HG02759 (cell line): ENCODE results near the gene CYP39A1.

Experiments
- ATAC-seq: cut with Tn5 transposase; IDR thresholded peaks from one replicate; pipeline ENCODE4 v1.9.1; 2021; ENCODE audit warnings: mild to moderate bottlenecking, moderate library complexity; ENCODE audit not compliant: unreplicated experiment

The CYP39A1 gene

DNA sequence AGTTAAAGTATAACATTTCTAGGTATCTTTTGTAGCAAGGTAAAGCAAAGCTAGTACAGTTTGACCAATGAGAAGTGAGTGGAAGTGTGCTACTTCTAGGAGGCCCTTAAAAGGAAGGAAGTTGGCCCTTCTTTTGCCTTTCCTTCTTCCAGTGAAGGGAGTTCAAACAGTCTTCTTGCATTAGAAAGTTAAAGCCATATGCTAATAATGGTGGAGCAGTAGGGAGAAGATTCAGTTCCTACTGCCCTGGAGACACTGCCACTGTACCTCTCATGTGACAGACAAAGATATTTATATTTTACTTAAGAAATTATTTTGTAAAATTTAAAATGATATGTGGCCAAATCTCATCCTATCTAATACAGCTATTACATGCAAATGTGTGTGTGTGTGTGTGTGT lies 135.4 kb downstream of the CYP39A1 start:
- no peak for ATAC-seq

DNA sequence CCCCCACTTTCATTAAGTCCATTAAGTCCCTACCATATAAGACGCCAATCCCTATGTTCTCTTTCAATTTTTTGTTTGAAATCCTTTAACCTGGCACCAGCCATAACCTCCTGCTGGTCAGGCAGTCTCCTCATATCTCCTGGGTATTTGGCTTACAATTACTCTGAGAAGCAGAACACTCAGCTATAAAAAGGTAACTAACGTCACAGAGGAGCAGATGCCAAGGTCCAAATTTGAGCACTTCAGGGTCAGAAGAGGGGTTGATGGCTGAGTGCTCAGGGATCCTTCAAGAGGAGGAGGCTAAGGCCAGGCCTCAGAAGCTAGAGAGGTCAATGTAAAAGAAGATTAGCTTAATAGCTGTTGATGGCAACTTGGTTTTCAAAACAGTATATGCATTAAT lies 139.1 kb downstream of the CYP39A1 start:
- no peak for ATAC-seq

DNA sequence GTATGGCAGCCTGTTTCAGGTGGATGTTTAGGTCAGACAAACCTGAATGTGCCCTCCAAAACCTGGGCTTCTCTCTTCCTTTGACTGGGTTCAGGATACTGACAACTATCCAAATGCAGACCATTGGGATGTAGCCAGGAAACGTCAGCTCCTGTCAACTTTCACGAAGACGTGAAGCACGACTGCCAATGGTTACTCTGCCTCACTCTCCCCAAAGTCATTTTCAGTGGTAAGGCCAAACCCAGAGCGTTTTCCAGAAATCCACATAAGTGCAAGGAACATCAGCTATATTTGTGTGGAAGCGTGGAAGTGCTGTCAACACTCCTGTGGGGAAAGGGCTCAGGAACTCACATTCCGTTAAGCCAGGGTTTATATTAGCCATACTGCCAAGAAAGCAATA lies 141.3 kb downstream of the CYP39A1 start:
- ATAC-seq: no peak

DNA sequence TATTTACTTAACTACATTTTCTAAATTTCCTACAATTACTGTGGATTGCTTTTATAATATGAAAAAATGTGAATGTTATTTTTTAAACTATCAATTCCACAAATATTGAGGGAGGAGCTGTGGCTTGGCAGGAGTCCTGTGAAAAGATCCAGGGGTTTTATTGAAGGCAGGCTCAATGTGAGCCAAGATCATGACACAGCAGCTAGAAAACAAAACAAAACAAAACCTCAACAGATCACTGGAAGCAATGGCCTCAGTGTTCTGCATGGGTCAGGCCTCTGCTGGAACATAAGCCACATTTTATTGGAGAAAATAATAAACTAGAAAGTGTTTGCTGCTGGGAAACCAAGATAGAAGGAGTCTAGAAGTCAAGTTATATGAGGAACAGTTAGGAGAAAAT lies 142.0 kb downstream of the CYP39A1 start:
- ATAC-seq: no peak

DNA sequence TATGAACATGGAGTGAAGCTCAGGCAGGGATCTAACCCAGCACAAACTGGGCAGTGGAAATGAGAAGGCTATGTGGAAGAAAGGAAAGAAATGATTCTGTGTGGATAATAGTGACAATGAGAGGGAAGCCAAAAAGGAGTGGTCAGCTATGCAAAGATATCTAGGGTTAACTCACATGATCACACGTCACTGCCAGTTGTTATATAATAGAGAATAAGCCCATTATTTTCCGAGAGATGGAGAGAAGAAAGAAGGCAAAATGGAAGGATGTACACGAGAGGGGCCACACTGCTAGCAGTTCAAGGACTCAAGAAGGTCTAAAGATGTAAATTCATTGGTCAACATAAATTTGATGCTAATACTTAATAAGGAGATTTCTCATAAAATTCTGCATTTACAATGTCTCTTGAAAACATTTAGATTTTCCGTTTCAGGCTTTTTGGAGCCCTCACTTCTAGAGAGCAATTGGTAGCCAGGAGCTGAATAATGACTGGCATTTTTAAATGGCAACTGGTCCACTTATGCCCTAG lies 142.6 kb downstream of the CYP39A1 start:
- ATAC-seq: no peak

DNA sequence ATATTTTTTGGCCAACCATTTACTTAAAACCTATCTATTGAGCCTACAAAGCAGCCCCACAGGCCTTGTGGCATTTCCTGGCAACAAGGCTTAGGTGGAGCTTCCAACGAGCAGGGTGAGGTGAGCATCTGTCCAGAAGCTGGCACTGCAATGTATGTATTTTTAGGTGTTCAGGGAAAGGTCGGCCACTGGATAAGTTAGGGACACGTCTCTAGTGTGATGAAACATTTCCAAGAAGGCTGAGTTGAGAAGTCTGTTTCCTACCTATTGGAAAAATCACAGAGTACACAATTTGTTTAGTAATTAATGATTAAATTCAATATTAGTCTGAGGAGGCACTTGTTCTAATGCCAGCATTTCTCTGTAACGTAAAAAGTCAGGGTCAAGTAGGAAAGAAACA lies 143.6 kb downstream of the CYP39A1 start:
- no peak for ATAC-seq

DNA sequence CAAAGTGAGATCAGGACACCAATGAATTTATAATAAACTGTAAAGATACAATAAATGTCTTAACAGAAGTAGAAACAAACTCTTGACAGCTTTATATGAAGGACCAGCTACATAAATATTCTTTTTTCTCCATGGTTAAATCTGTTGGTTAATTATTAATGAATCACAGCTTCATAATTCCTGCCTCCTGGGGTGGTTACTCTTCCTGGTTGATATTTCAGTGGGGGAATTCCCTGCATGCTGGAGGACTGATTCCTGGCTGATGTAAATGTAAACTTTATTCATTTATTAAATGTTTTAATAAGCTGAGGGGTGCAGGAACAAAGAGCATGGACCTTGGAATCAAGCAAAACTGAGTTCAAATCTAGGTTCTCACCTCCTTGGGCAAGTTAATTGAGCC lies 145.2 kb downstream of the CYP39A1 start:
- ATAC-seq: no peak

DNA sequence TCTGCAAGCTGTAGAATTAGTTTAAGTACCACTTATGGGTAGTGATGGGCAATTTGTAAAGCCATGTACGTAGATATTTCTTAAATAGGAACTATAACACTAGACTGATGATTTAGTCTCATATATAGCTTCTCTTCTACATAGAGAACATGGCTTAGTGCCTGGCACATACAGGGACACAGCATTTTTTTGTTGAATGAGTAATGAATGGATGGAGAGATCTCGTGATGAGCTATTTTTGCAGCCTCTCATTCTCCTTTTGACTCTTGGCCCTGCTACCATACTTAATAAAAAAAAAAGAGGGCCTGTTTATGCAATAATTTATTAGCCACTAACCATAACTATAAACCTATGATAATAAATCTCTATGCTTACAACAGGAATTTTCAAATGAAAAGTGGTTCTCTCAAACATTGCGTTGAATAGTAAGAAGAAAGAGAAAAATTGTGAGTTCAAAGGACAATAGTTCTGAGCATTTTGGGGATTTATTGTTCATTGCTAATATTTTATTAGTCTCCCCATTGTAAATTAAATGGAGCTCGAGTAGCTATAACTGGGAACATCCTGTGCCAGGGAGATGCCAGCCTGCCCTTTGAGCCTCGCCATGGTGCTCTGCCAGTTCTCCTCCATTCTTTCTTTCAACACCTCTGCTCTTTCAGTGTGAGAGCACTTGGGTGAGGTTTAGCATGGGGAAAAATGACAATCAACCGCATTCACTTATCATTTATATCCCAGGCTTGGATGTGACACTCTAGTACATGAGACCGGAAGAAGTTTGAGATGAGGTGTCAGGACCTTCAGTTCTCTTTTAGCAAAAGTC lies 146.7 kb downstream of the CYP39A1 start:
- no peak for ATAC-seq

DNA sequence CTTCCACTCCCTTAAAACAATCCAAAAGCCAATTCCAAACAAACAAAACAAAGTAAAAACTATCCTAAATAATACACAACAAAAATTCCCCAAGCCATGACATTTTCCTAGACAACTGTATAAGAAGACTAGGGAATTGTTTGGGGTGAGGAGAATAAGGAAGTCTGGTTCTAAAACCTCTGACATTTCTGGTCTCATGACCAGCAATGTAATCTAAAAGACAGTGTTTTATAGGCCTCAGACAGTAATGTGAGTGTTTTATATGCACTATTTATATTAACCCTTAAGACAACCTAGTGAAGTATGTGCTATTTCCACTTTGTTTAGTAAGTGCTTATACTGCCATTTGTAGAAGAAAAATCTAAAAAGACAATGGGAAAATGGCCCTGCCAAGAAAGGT lies 148.4 kb downstream of the CYP39A1 start:
- no peak for ATAC-seq

DNA sequence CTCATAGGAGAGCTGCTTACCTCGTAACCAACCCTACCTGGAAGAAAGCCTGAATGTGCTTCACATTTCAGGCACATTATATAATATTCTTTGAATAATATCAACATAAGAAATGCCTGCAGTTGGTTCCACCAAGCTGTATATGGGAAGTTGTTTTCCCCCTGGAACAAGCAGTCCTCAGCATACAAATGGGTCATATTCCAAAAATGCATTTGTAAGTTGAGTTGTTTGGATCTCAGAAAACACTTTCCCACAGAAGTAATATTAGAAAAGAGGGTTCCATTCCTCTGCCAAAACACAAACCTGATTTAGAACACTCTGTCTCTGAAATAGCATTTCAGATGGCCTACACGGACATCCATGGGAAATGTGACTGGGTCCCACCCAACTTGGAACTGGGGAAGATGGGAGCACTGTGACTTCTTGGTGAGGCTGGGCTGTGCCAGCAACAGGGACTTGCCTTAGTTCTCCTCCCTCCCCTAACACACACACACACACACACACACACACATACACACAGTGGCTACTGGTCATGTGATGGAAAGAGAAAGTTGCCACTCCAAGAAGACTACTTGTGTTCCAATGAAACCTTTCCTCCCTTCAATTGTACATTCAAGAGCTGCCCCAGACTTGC lies 150.0 kb downstream of the CYP39A1 start:
- ATAC-seq: no peak

DNA sequence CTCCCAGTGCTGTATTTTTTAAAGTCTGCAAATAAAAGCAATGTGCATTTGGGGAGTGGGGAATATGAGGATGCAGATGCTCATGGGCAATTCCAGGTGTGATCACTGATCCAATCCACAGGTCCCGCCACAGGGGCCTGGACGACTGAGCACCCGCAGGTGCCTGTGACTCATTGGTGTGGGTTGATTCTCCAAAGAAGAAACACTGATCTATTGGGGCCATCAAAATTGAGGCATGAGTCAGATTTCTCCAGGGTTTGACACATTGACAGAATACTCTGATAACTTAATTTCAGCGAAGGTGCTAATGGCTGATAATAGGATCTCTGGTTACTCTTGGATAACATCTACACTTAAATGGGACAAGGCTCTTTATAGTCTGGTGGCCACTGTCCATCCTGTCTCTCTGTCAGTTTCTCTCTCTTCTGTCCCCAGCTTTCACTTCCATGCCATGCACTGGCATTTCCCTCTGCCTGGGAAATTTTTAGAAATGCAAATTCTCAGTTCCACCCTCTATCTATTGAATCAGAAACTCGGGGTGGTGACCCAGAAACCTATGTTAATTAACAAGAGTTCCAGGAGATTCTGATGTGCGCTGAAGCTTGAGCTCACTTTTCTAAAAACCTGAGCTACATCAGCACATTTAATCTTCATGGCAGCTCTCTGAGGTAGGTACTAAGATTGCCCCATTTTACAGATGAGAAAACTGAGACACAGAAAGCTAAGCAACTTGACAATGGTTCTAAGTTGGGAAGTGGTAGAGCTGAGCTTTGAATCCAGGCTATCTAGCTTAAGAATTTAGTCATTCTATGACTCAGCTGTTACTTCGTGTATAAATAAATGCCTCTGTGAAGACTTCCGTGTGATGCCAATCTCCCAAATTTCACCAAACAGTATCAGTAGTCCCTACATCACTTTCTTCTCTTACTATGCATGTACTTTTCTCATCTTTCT lies 151.2 kb downstream of the CYP39A1 start:
- no peak for ATAC-seq

DNA sequence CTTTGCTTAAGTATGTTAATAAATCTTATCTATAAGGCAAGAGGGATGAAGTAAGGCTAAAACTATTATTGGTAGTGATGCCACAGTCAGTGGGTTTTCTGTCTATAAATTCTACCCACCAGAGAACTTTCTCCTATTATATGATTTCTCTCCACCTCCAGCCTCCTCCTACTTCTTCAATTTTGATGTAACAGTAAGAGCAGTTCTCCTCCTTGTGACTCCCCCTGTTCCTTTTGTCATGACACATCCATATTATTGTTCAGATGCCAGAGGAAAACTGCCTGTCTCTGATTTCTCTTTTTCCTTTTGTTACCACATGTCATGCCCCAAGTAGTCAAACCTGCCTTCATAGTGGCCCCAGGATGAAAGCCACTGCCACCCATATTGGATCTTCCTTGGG lies 152.2 kb downstream of the CYP39A1 start:
- ATAC-seq: no peak
